GM12892 (cell line): ENCODE measurements around the gene ZNF717.

Experiments used
- POLR2A ChIP-seq: IDR thresholded peaks from 2 replicates; pipeline ENCODE4 v1.6.1; 2011; ENCODE audit warnings: low read depth, low read length, control low read depth
- TAF1 ChIP-seq: IDR thresholded peaks from 2 replicates; pipeline ENCODE4 v1.6.1; 2011; ENCODE audit warnings: low read depth, mild to moderate bottlenecking, control low read depth, low read length, borderline replicate concordance

GRCh38 chr3:75727985-75728384 lies 57.4 kb downstream of the ZNF717 start:
- no peak for TF ChIP-seq TAF1
- no peak for TF ChIP-seq POLR2A
